Neural progenitor cell (in vitro differentiated cells): Measurements from ENCODE around the gene MYOM1. TPM values are rescaled to one million over a fixed set of nuclear protein-coding genes. Genes with fewer than 3 reads are reported as not detected.
"Not testable (repeated sequence)": the region's sequence is repeated elsewhere in the genome, so short reads cannot be mapped to it uniquely, and the experiment has no call there.

Experiments
- DNase-seq: peaks from one replicate; pipeline ENCODE4 v3.0.0-alpha.2; 2016; ENCODE audit warnings: low spot score
- H2AFZ ChIP-seq: fragments of 200-600 bp; sonication (generic); replicated peaks from 2 replicates; pipeline ENCODE4 v1.6.1; 2016; ENCODE audit warnings: antibody characterized with exemption
- H3F3A ChIP-seq: fragments of 200-600 bp; sonication (generic); 2 replicates; pipeline ENCODE4 v1.6.1; 2016; ENCODE audit warnings: antibody characterized with exemption, low read depth
- H3K27ac ChIP-seq: fragments of 200-600 bp; sonication (generic); 2 replicates; pipeline ENCODE4 v1.5.1; 2016; ENCODE audit warnings: mild to moderate bottlenecking
- H3K27me3 ChIP-seq: fragments of 200-600 bp; sonication (generic); 2 replicates; pipeline ENCODE4 v1.6.1; 2016; ENCODE audit warnings: mild to moderate bottlenecking, moderate library complexity
- H3K36me3 ChIP-seq: fragments of 200-600 bp; sonication (generic); 2 replicates; pipeline ENCODE4 v1.5.1; 2016
- H3K4me1 ChIP-seq: fragments of 200-600 bp; sonication (generic); 2 replicates; pipeline ENCODE4 v1.6.1; 2016; ENCODE audit warnings: mixed run types
- H3K4me2 ChIP-seq: fragments of 200-600 bp; sonication (generic); 2 replicates; pipeline ENCODE4 v1.6.1; 2016
- H3K4me3 ChIP-seq: fragments of 200-600 bp; sonication (generic); 2 replicates; pipeline ENCODE4 v1.5.1; 2016
- H3K79me2 ChIP-seq: fragments of 200-600 bp; sonication (generic); 2 replicates; pipeline ENCODE4 v1.6.1; 2016; ENCODE audit warnings: low read depth
- H3K9ac ChIP-seq: fragments of 200-600 bp; sonication (generic); 2 replicates; pipeline ENCODE4 v1.6.1; 2016
- H3K9me3 ChIP-seq: fragments of 200-600 bp; sonication (generic); 2 replicates; pipeline ENCODE4 v1.5.1; 2016; ENCODE audit warnings: low read depth
- H4K20me1 ChIP-seq: fragments of 200-600 bp; sonication (generic); 2 replicates; pipeline ENCODE4 v1.6.1; 2016; ENCODE audit warnings: low read depth
- H3K27ac Mint-ChIP-seq: 3 replicates; pipeline ENCODE4 v1.8.0; 2021; ENCODE audit warnings: mixed read lengths
- H3K27me3 Mint-ChIP-seq: 2 replicates; pipeline ENCODE4 v1.8.0; 2022; ENCODE audit warnings: low read depth, mild to moderate bottlenecking, inconsistent platforms, moderate library complexity, mixed read lengths; ENCODE audit not compliant: insufficient read depth
- H3K36me3 Mint-ChIP-seq: 3 replicates; pipeline ENCODE4 v1.8.0; 2021; ENCODE audit warnings: mixed read lengths
- H3K4me1 Mint-ChIP-seq: 3 replicates; pipeline ENCODE4 v1.8.0; 2021; ENCODE audit warnings: mixed read lengths
- H3K4me3 Mint-ChIP-seq: 3 replicates; pipeline ENCODE4 v1.8.0; 2021; ENCODE audit warnings: mild to moderate bottlenecking, moderate library complexity, mixed read lengths
- H3K9me3 Mint-ChIP-seq: 3 replicates; pipeline ENCODE4 v1.8.0; 2020; ENCODE audit warnings: mixed read lengths
- CTCF ChIP-seq: fragments of 200-600 bp; sonication (generic); IDR thresholded peaks from 2 replicates; pipeline ENCODE4 v1.5.1; 2017; ENCODE audit warnings: antibody characterized with exemption, mild to moderate bottlenecking
- EZH2 ChIP-seq: fragments of 200-600 bp; sonication (generic); IDR thresholded peaks from 2 replicates; pipeline ENCODE4 v1.6.1; 2017; ENCODE audit warnings: antibody characterized with exemption, mild to moderate bottlenecking, moderate library complexity
- EZH2phosphoT487 ChIP-seq: fragments of 200-600 bp; sonication (generic); IDR thresholded peaks from 2 replicates; pipeline ENCODE4 v1.6.1; 2017; ENCODE audit warnings: antibody characterized with exemption
- total RNA-seq: library from RNA; depleted of rRNA; stranded (reverse); fragments of >200 nt; gene quantifications from 2 replicates; pipeline ENCODE4 v1.2.3, GENCODE V29; 2015; ENCODE audit warnings: low replicate concordance

The MYOM1 gene
- total RNA-seq, 1 donor from 2014 or later, result 0.45 TPM

GRCh38 chr18:3066341-3067110 lies 153.2 kb downstream of the MYOM1 start:
- no peaks in the 10 kb centered on the region for H3K36me3 Mint-ChIP-seq
- H3K79me2 ChIP-seq, result no peaks in the 10 kb centered on the region
- no peak overlapping the region for H2AFZ ChIP-seq
- no peaks in the 10 kb centered on the region for H3K36me3 ChIP-seq
- no peaks in the 10 kb centered on the region for H3K9me3 ChIP-seq
- peaks cover 2% of the 10 kb centered on the region for H3K27me3 Mint-ChIP-seq
- DNase-seq, result no peak
- H3K4me1 ChIP-seq, result peaks cover 6% of the 10 kb centered on the region
- no peaks in the 10 kb centered on the region for H3K9me3 Mint-ChIP-seq
- H3K27ac Mint-ChIP-seq, result no peak overlapping the region
- no peak for TF ChIP-seq EZH2
- no peak for TF ChIP-seq EZH2phosphoT487
- TF ChIP-seq CTCF, result no peak
- H4K20me1 ChIP-seq, result no peaks in the 10 kb centered on the region
- H3K27ac ChIP-seq, result no peak overlapping the region
- H3K4me1 Mint-ChIP-seq, result peaks cover 9% of the 10 kb centered on the region
- H3K4me2 ChIP-seq, result no peak overlapping the region
- no peak overlapping the region for H3K4me3 ChIP-seq
- H3F3A ChIP-seq, result no peaks in the 10 kb centered on the region
- no peaks in the 10 kb centered on the region for H3K27me3 ChIP-seq
- H3K4me3 Mint-ChIP-seq, result no peak overlapping the region
- H3K9ac ChIP-seq, result no peak overlapping the region

GRCh38 chr18:3063766-3064165 lies 156.0 kb downstream of the MYOM1 start:
- H3F3A ChIP-seq, H3K27ac Mint-ChIP-seq, H3K4me3 Mint-ChIP-seq: not testable (repeated sequence)

GRCh38 chr18:3062798-3063680 lies 156.7 kb downstream of the MYOM1 start:
- peaks cover 6% of the 10 kb centered on the region for H3K4me1 ChIP-seq
- no peak overlapping the region for H3K4me2 ChIP-seq
- H3K36me3 Mint-ChIP-seq, result no peaks in the 10 kb centered on the region
- H3K27me3 ChIP-seq, result no peaks in the 10 kb centered on the region
- no peaks in the 10 kb centered on the region for H3K9me3 Mint-ChIP-seq
- no peaks in the 10 kb centered on the region for H4K20me1 ChIP-seq
- peak overlapping the region; percentile 99 for H2AFZ ChIP-seq
- H3K36me3 ChIP-seq, result no peaks in the 10 kb centered on the region
- H3K27ac ChIP-seq, result no peak overlapping the region
- H3K4me3 Mint-ChIP-seq, result no peak overlapping the region
- DNase-seq, result peak; percentile 79
- peaks cover 14% of the 10 kb centered on the region for H3K4me1 Mint-ChIP-seq
- no peak overlapping the region for H3K27ac Mint-ChIP-seq
- peaks cover 10% of the 10 kb centered on the region for H3K27me3 Mint-ChIP-seq
- H3F3A ChIP-seq, result no peaks in the 10 kb centered on the region
- no peak overlapping the region for H3K4me3 ChIP-seq
- H3K9me3 ChIP-seq, result no peaks in the 10 kb centered on the region
- no peak overlapping the region for H3K9ac ChIP-seq
- H3K79me2 ChIP-seq, result no peaks in the 10 kb centered on the region
- TF ChIP-seq EZH2, result no peak
- peak; percentile 82 for TF ChIP-seq CTCF
- TF ChIP-seq EZH2phosphoT487, result no peak

More at GRCh38 chr18:3063766-3064165, 156.0 kb downstream of the MYOM1 start:
- H3K4me1 Mint-ChIP-seq, H3K27ac ChIP-seq, H3K9ac ChIP-seq, H3K36me3 Mint-ChIP-seq, H4K20me1 ChIP-seq, H3K9me3 ChIP-seq, H3K4me2 ChIP-seq, H3K4me3 ChIP-seq, H3K36me3 ChIP-seq, H3K79me2 ChIP-seq, H3K4me1 ChIP-seq, DNase-seq, H3K27me3 Mint-ChIP-seq, H2AFZ ChIP-seq, H3K27me3 ChIP-seq, H3K9me3 Mint-ChIP-seq: not testable (repeated sequence)
